Measurements from ENCODE around the gene RYR1. TPM values are rescaled to one million over a fixed set of nuclear protein-coding genes. Genes with fewer than 3 reads are reported as not detected.

The RYR1 gene
- total RNA-seq, 4 donors from 2014 or later: under 0.01 to 6.2 (median 3.5) TPM; not detected in 1

- H3K9me3 ChIP-seq: no peaks in the 10 kb centered on the region
- H3K4me1 ChIP-seq: no peaks in the 10 kb centered on the region
- H3K4me3 ChIP-seq: no peak overlapping the region
- no peaks in the 10 kb centered on the region for H3K27me3 ChIP-seq
- no peak overlapping the region for H3K27ac ChIP-seq
- TF ChIP-seq CTCF (IDR thresholded peaks at IDR 0.05) (no peak), POLR2A (IDR thresholded peaks at IDR 0.05) (no peak)
- intact Hi-C loops (cut with DNase I; ENCODE audit: low total_unique reads): no loop called here
- H3K36me3 ChIP-seq: no peaks in the 10 kb centered on the region
- DNase-seq: no peak
Measured at GRCh38 chr19:38531515-38531914, 98.0 kb downstream of the RYR1 start.

- no peak for DNase-seq
- no peaks in the 10 kb centered on the region for H3K36me3 ChIP-seq
- H3K4me1 ChIP-seq: no peaks in the 10 kb centered on the region
- H3K27ac ChIP-seq: no peak overlapping the region
- no peaks in the 10 kb centered on the region for H3K9me3 ChIP-seq
- intact Hi-C loops (cut with DNase I; ENCODE audit: low total_unique reads): no loop called here
- H3K4me3 ChIP-seq: no peak overlapping the region
- TF ChIP-seq CTCF (IDR thresholded peaks at IDR 0.05) (no peak), POLR2A (IDR thresholded peaks at IDR 0.05) (no peak)
- no peaks in the 10 kb centered on the region for H3K27me3 ChIP-seq
Measured at GRCh38 chr19:38532939-38533338, 99.4 kb downstream of the RYR1 start.

- Histone ChIP-seq H3K36me3 (no peaks in the 10 kb centered on the region), H3K9me3 (no peaks in the 10 kb centered on the region), H3K27ac (no peak overlapping the region), H3K4me1 (no peaks in the 10 kb centered on the region), H3K27me3 (no peaks in the 10 kb centered on the region), H3K4me3 (no peak overlapping the region)
- TF ChIP-seq POLR2A (IDR thresholded peaks at IDR 0.05): no peak
- TF ChIP-seq CTCF (IDR thresholded peaks at IDR 0.05): no peak
- intact Hi-C loops (cut with DNase I; ENCODE audit: low total_unique reads): no loop called here
- no peak for DNase-seq
Measured at GRCh38 chr19:38534574-38534973, 101.1 kb downstream of the RYR1 start.

- intact Hi-C loops (cut with DNase I; ENCODE audit: low total_unique reads): no loop called here
- TF ChIP-seq CTCF (IDR thresholded peaks at IDR 0.05) (no peak), POLR2A (IDR thresholded peaks at IDR 0.05) (no peak)
- Histone ChIP-seq H3K27me3 (no peaks in the 10 kb centered on the region), H3K4me1 (no peaks in the 10 kb centered on the region), H3K36me3 (no peaks in the 10 kb centered on the region), H3K4me3 (no peak overlapping the region), H3K9me3 (no peaks in the 10 kb centered on the region), H3K27ac (no peak overlapping the region)
- DNase-seq: no peak
Measured at GRCh38 chr19:38535212-38535611, 101.7 kb downstream of the RYR1 start.

GRCh38 chr19:38537071-38537936 lies 103.8 kb downstream of the RYR1 start:
- Histone ChIP-seq H3K4me1 (no peaks in the 10 kb centered on the region), H3K36me3 (no peaks in the 10 kb centered on the region), H3K27me3 (no peaks in the 10 kb centered on the region), H3K9me3 (no peaks in the 10 kb centered on the region), H3K27ac (no peak overlapping the region), H3K4me3 (no peak overlapping the region)
- intact Hi-C loops (cut with DNase I; ENCODE audit: low total_unique reads): no loop called here
- no peak for DNase-seq
- TF ChIP-seq POLR2A (IDR thresholded peaks at IDR 0.05): no peak
- TF ChIP-seq CTCF (IDR thresholded peaks at IDR 0.05): no peak
